Measurements from ENCODE around the gene GPBP1L1. TPM values are rescaled to one million over a fixed set of nuclear protein-coding genes. Genes with fewer than 3 reads are reported as not detected.

GPBP1L1 gene
- total RNA-seq, 1 donor from 2014 or later, result 122 TPM

DNA sequence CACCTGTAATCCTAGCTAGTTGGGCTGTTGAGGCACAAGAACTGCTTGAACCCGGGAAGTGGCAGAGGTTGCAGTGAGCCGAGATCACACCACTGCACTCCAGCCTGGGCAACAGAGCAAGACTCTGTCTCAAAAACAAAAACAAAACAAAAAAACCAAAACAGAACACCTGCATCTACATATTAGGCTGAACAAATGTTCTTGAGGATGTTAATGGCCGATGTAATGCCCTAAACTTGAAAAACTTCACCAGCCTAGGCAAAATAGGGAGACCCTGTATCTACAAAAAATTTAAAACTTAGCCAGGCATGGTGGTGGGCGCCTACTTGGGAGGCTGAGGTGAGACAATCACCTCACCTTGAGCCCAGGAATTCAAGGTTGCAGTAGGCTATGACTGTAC is 17.8 kb downstream of the GPBP1L1 start:
- Mint-ChIP-seq H3K4me1 (peaks cover 8% of the 10 kb centered on the region), H3K27me3 (ENCODE audit: low read depth) (no peaks in the 10 kb centered on the region), H3K9me3 (no peaks in the 10 kb centered on the region), H3K4me3 (no peak overlapping the region), H3K36me3 (peaks cover 4% of the 10 kb centered on the region), H3K27ac (no peak overlapping the region)
- DNase-seq (ENCODE audit: low spot score in 2 of 2, unreplicated experiment in 2 of 2), result no peak
- TF ChIP-seq, protein P1, sequence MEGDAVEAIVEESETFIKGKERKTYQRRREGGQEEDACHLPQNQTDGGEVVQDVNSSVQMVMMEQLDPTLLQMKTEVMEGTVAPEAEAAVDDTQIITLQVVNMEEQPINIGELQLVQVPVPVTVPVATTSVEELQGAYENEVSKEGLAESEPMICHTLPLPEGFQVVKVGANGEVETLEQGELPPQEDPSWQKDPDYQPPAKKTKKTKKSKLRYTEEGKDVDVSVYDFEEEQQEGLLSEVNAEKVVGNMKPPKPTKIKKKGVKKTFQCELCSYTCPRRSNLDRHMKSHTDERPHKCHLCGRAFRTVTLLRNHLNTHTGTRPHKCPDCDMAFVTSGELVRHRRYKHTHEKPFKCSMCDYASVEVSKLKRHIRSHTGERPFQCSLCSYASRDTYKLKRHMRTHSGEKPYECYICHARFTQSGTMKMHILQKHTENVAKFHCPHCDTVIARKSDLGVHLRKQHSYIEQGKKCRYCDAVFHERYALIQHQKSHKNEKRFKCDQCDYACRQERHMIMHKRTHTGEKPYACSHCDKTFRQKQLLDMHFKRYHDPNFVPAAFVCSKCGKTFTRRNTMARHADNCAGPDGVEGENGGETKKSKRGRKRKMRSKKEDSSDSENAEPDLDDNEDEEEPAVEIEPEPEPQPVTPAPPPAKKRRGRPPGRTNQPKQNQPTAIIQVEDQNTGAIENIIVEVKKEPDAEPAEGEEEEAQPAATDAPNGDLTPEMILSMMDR (IDR thresholded peaks at IDR 0.05; ENCODE audit: unreplicated experiment), result no peak

DNA sequence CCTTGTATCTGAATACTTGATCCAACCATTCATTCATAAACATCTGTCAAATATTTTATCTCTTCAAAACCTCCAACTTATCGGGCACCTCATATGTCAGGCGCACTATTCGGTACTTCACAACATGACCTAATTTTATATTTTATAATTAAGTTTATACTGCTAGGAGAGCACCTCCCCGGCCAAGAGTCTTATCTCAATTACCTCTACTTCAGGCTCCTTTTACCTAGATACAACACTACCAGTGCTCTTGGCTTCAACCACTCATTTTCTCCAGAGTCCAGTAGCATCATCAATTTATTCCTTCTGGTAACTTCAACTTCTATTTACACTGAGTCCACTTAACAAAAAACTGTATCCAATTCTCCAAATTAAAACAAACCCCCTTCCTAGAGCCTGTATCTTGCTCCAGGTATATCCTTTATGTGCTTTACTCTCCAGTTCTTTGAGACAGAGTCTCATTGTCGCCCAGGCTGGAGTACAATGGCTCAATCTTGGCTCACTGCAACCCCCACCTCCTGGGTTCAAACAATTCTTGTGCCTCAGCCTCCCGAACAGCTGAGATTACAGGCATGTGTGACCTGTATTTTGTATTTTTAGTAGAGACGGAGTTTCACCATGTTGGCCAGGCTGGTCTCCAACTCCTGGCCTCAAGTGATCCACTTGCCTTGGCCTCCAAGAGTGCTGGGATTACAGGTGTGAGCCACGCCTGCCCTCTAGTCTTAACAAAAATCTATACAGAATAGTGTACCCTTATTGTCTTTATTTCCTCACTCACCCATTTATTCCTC is 18.8 kb downstream of the GPBP1L1 start:
- H3K27ac Mint-ChIP-seq, result no peak overlapping the region
- H3K9me3 Mint-ChIP-seq, result no peaks in the 10 kb centered on the region
- H3K27me3 Mint-ChIP-seq (ENCODE audit: low read depth), result no peaks in the 10 kb centered on the region
- TF ChIP-seq, protein P1 (IDR thresholded peaks at IDR 0.05; ENCODE audit: unreplicated experiment), result no peak
- peaks cover 7% of the 10 kb centered on the region for H3K36me3 Mint-ChIP-seq
- no peak for DNase-seq (ENCODE audit: low spot score in 2 of 2, unreplicated experiment in 2 of 2)
- H3K4me1 Mint-ChIP-seq, result peaks cover 14% of the 10 kb centered on the region
- no peak overlapping the region for H3K4me3 Mint-ChIP-seq

GRCh38 chr1:45666836-45667235 is 19.5 kb downstream of the GPBP1L1 start:
- Mint-ChIP-seq H3K27ac (no peak overlapping the region), H3K36me3 (peaks cover 7% of the 10 kb centered on the region)
- TF ChIP-seq, protein P1 (IDR thresholded peaks at IDR 0.05; ENCODE audit: unreplicated experiment), result no peak

DNA sequence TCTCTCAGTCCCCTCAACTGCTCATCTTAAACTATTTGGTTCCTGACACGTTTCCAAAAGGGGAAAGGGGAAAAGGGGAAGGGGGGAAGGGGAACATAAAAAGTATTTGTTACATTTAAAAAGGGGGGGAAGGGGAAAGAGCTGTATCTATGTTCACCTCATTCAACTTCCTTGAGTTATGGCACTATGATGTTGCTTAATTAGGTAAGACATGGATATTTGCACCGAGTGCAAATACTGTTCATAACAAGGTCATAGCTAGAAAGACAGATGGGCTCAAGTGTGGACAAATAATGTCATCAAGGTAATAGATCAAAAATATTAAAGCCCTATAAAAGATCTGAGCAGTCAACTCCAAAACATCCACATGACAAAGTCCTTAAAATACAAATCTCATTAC is 26.0 kb downstream of the GPBP1L1 start:
- TF ChIP-seq, protein P1 (IDR thresholded peaks at IDR 0.05; ENCODE audit: unreplicated experiment), result no peak
- Mint-ChIP-seq H3K27me3 (ENCODE audit: low read depth) (no peaks in the 10 kb centered on the region), H3K27ac (no peak overlapping the region), H3K4me3 (no peak overlapping the region), H3K9me3 (no peaks in the 10 kb centered on the region), H3K4me1 (peaks cover 6% of the 10 kb centered on the region), H3K36me3 (peaks cover 25% of the 10 kb centered on the region)
- DNase-seq (ENCODE audit: low spot score in 2 of 2, unreplicated experiment in 2 of 2), result no peak

More at GRCh38 chr1:45666836-45667235, 19.5 kb downstream of the GPBP1L1 start:
- no peaks in the 10 kb centered on the region for H3K27me3 Mint-ChIP-seq (ENCODE audit: low read depth)
- no peak for DNase-seq (ENCODE audit: low spot score in 2 of 2, unreplicated experiment in 2 of 2)
- H3K4me3 Mint-ChIP-seq, result no peak overlapping the region
- H3K9me3 Mint-ChIP-seq, result no peaks in the 10 kb centered on the region
- H3K4me1 Mint-ChIP-seq, result peaks cover 14% of the 10 kb centered on the region

GRCh38 chr1:45659222-45659621 is 27.1 kb downstream of the GPBP1L1 start:
- no peak overlapping the region for H3K4me3 Mint-ChIP-seq
- no peak for DNase-seq (ENCODE audit: low spot score in 2 of 2, unreplicated experiment in 2 of 2)
- H3K4me1 Mint-ChIP-seq, result peaks cover 6% of the 10 kb centered on the region
- H3K9me3 Mint-ChIP-seq, result no peaks in the 10 kb centered on the region
- H3K27ac Mint-ChIP-seq, result no peak overlapping the region
- H3K36me3 Mint-ChIP-seq, result peaks cover 33% of the 10 kb centered on the region
- TF ChIP-seq, protein P1 (IDR thresholded peaks at IDR 0.05; ENCODE audit: unreplicated experiment), result no peak
- H3K27me3 Mint-ChIP-seq (ENCODE audit: low read depth), result no peaks in the 10 kb centered on the region
